Keratinocyte (primary cell): ENCODE data around the gene KRT34. TPM values are rescaled to one million over a fixed set of nuclear protein-coding genes. Genes with fewer than 3 reads are reported as not detected.

Experiments
- DNase-seq: peaks from one replicate; pipeline ENCODE4 v3.0.0-alpha.2; 2011; ENCODE audit warnings: low read depth, missing footprints, low spot score
- FAIRE-seq: peaks from 2 replicates; lab custom pipeline; 2011; peaks lifted over from hg19 to GRCh38; lab: Jason Lieb, UNC
- H2AFZ ChIP-seq: 2 replicates; pipeline ENCODE4 v1.6.0; 2012; ENCODE audit warnings: low read length, control low read depth, inconsistent platforms; ENCODE audit not compliant: control insufficient read depth
- H3K27ac ChIP-seq: 2 replicates; pipeline ENCODE4 v1.5.1; 2011; ENCODE audit warnings: low read length; ENCODE audit not compliant: control insufficient read depth, insufficient read depth
- H3K27me3 ChIP-seq: 3 replicates; pipeline ENCODE4 v1.6.0; 2011; ENCODE audit warnings: low read length; ENCODE audit not compliant: control insufficient read depth, insufficient read depth; ENCODE audit errors: extremely low read depth
- H3K36me3 ChIP-seq, 2 experiments: 2 replicates in 1 of 2; 3 replicates in 1 of 2; pipeline ENCODE4 v1.5.1; 2011; ENCODE audit warnings: low read length in 2 of 2, mild to moderate bottlenecking in 1 of 2; ENCODE audit not compliant: control insufficient read depth in 2 of 2, insufficient read depth in 2 of 2; ENCODE audit errors: extremely low read depth in 1 of 2
- H3K4me1 ChIP-seq: 3 replicates; pipeline ENCODE4 v1.5.1; 2011; ENCODE audit warnings: low read length; ENCODE audit not compliant: control insufficient read depth, insufficient read depth; ENCODE audit errors: extremely low read depth
- H3K4me2 ChIP-seq: 3 replicates; pipeline ENCODE4 v1.6.0; 2011; ENCODE audit warnings: low read depth, low read length; ENCODE audit not compliant: control insufficient read depth, insufficient read depth; ENCODE audit errors: extremely low read depth
- H3K4me3 ChIP-seq, 3 experiments: fragments of 200-600 bp in 1 of 3; sonication (generic) in 1 of 3; 2 replicates in 2 of 3; 3 replicates in 1 of 3; pipeline ENCODE4 v1.5.1; 2011 to 2016; ENCODE audit warnings: low read length in 3 of 3, mild to moderate bottlenecking in 3 of 3, control low read depth in 2 of 3, inconsistent platforms in 1 of 3, low read depth in 1 of 3, mixed read lengths in 1 of 3, mixed run types in 1 of 3, moderate library complexity in 1 of 3; ENCODE audit not compliant: control insufficient read depth in 2 of 3, insufficient read depth in 2 of 3; ENCODE audit errors: extremely low read depth in 1 of 3
- H3K79me2 ChIP-seq: 2 replicates; pipeline ENCODE4 v1.6.0; 2012; ENCODE audit warnings: low read length; ENCODE audit not compliant: control insufficient read depth, insufficient read depth
- H3K9ac ChIP-seq: 3 replicates; pipeline ENCODE4 v1.6.0; 2011; ENCODE audit warnings: low read length; ENCODE audit not compliant: control insufficient read depth, insufficient read depth; ENCODE audit errors: extremely low read depth
- H3K9me1 ChIP-seq: 3 replicates; pipeline ENCODE4 v1.6.0; 2011; ENCODE audit warnings: low read length; ENCODE audit not compliant: control insufficient read depth, insufficient read depth; ENCODE audit errors: extremely low read depth
- H3K9me3 ChIP-seq: 2 replicates; pipeline ENCODE4 v1.5.1; 2012; ENCODE audit warnings: low read depth, low read length; ENCODE audit not compliant: control insufficient read depth
- H4K20me1 ChIP-seq: 3 replicates; pipeline ENCODE4 v1.6.0; 2011; ENCODE audit warnings: low read length; ENCODE audit not compliant: control insufficient read depth, insufficient read depth; ENCODE audit errors: extremely low read depth
- CTCF ChIP-seq, 3 experiments: IDR thresholded peaks in 1 of 3; conservative IDR thresholded peaks in 1 of 3; optimal IDR thresholded peaks in 1 of 3; 2 replicates in 2 of 3; 3 replicates in 1 of 3; pipeline versions ENCODE3 to v1.5.1; 2011; ENCODE audit warnings: low read length in 3 of 3, mild to moderate bottlenecking in 3 of 3, moderate library complexity in 2 of 3, control low read depth in 1 of 3, inconsistent platforms in 1 of 3; ENCODE audit not compliant: insufficient read depth in 2 of 3; ENCODE audit errors: extremely low read depth in 1 of 3
- EZH2 ChIP-seq: IDR thresholded peaks from one replicate; pipeline ENCODE4 v1.6.1; 2012; ENCODE audit warnings: inconsistent platforms, mild to moderate bottlenecking, low read length, moderate library complexity
- dilution Hi-C: fragments of 300-500 bp; cut with MboI; formaldehyde crosslinking; loops from one replicate; pipeline ENCODE4 v1.7.0; 2020; ENCODE audit warnings: low sequenced_read_pairs; ENCODE audit not compliant: extremely low pct_ligation_motif_present
- polyA plus RNA-seq, 5 experiments: library from polyadenylated mRNA; depleted of rRNA in 3 of 5; stranded (reverse) in 3 of 5; stranded (forward) in 1 of 5; unstranded in 1 of 5; fragments of >200 nt; gene quantifications; 1 replicate in 1 of 5; 2 replicates in 3 of 5; 3 replicates in 1 of 5; pipeline versions ENCODE4 v1.2.1 to v1.2.3, GENCODE V29; 2011 to 2012; ENCODE audit warnings: missing spikeins in 2 of 5, low read depth in 1 of 5, low replicate concordance in 1 of 5

The KRT34 gene
- polyA plus RNA-seq, 1 donor (not counting 4 experiments of a cell fraction or from before 2014, with no cell fraction given) = 4.8 TPM

GRCh38 chr17:41332239-41332638 is 49.9 kb downstream of the KRT34 start:
- FAIRE-seq (no peak), DNase-seq (no peak)
- dilution Hi-C loops = no loop called here

GRCh38 chr17:41331606-41332005 is 50.5 kb downstream of the KRT34 start:
- no peak overlapping the region for H2AFZ ChIP-seq
- no peaks in the 10 kb centered on the region for H3K27me3 ChIP-seq
- H3K27ac ChIP-seq = no peak overlapping the region
- no peaks in the 10 kb centered on the region for H4K20me1 ChIP-seq
- DNase-seq (no peak), FAIRE-seq (no peak)
- H3K4me2 ChIP-seq = no peak overlapping the region
- no peaks in the 10 kb centered on the region for H3K79me2 ChIP-seq
- H3K9ac ChIP-seq = no peak overlapping the region
- dilution Hi-C loops = no loop called here
- no peak for TF ChIP-seq CTCF (optimal IDR thresholded peaks at IDR 0.05 in 1 of 3, IDR thresholded peaks at IDR 0.05 in 1 of 3, conservative IDR thresholded peaks at IDR 0.05 in 1 of 3; ENCODE audit: extremely low read depth in 1 of 3, insufficient read depth in 2 of 3, low read length in 3 of 3)
- no peak for TF ChIP-seq EZH2
- H3K4me1 ChIP-seq = no peaks in the 10 kb centered on the region
- H3K9me1 ChIP-seq = no peaks in the 10 kb centered on the region
- no peaks in the 10 kb centered on the region for H3K9me3 ChIP-seq
- H3K36me3 ChIP-seq = no peaks in the 10 kb centered on the region
- H3K4me3 ChIP-seq = no peak overlapping the region

More at GRCh38 chr17:41332239-41332638, 49.9 kb downstream of the KRT34 start:
- no peaks in the 10 kb centered on the region for H4K20me1 ChIP-seq
- no peaks in the 10 kb centered on the region for H3K9me1 ChIP-seq
- no peaks in the 10 kb centered on the region for H3K27me3 ChIP-seq
- no peak for TF ChIP-seq EZH2
- TF ChIP-seq CTCF (optimal IDR thresholded peaks at IDR 0.05 in 1 of 3, IDR thresholded peaks at IDR 0.05 in 1 of 3, conservative IDR thresholded peaks at IDR 0.05 in 1 of 3; ENCODE audit: extremely low read depth in 1 of 3, insufficient read depth in 2 of 3, low read length in 3 of 3) = no peak
- no peak overlapping the region for H3K27ac ChIP-seq
- H3K4me3 ChIP-seq = no peak overlapping the region
- no peaks in the 10 kb centered on the region for H3K79me2 ChIP-seq
- H3K36me3 ChIP-seq = no peaks in the 10 kb centered on the region
- H3K4me1 ChIP-seq = no peaks in the 10 kb centered on the region
- no peak overlapping the region for H3K9ac ChIP-seq
- no peak overlapping the region for H3K4me2 ChIP-seq
- H2AFZ ChIP-seq = no peak overlapping the region
- no peaks in the 10 kb centered on the region for H3K9me3 ChIP-seq
